AG04449 (cell line): Measurements from ENCODE around the gene CHRM4.
A peak's percentile ranks its signal among the peaks of the same experiment; 100 is the strongest.

Experiments used
- CTCF ChIA-PET: fragments of 350-600 bp; formaldehyde crosslinking; extraction: SDS; loops from one replicate; lab custom pipeline; 2021; ENCODE audit warnings: antibody characterized with exemption; lab: Yijun Ruan, JAX
- POLR2A ChIA-PET: fragments of 400-600, 350-600 bp; formaldehyde crosslinking; extraction: SDS; loops from one replicate; lab custom pipeline; 2020; ENCODE audit warnings: antibody characterized with exemption, inconsistent platforms; lab: Yijun Ruan, JAX
- DNase-seq: peaks from one replicate; pipeline ENCODE4 v3.0.0-alpha.2; 2010; ENCODE audit warnings: low read depth, low spot score
- H3K4me3 ChIP-seq: 2 replicates; pipeline ENCODE4 v1.5.1; 2011; ENCODE audit warnings: low read depth, mild to moderate bottlenecking, control low read depth, low read length
- TF ChIP-seq, protein P1 (sequence below): IDR thresholded peaks from one replicate; pipeline ENCODE4 v1.5.1; 2011; ENCODE audit warnings: mild to moderate bottlenecking, moderate library complexity, low read length, control low read depth, inconsistent platforms; ENCODE audit not compliant: insufficient read depth; ENCODE audit errors: missing control alignments

The CHRM4 gene

DNA sequence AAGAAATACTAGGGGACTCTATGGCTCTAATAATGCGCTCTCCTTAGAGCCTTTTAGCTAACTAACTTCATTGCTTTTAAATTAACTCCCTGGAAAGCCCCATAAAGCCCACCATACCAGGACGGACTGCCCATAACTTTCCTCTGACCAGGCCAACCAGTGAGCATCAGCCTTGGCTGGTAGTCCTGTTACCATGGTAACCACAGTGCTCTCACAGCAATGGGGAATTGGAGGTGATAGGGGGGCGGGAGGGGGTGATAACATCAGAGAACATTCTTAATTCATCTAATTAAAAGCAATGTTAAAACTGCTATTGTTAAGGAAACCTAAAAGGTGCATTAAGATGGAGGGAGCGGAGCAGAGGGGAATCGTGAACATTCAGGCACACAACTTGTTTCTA is 27.2 kb upstream of the CHRM4 start:
- ChIA-PET POLR2A (no interaction called here), CTCF (interaction anchor here (1.3 to 1.7 kb wide), 4 partner anchors 9 to 110 kb away, joined by 3 to 5 read pairs (median 3); no protein-coding TSS in a partner anchor)
- no peak for DNase-seq

GRCh38 chr11:46417711-46418110 is 26.1 kb upstream of the CHRM4 start:
- POLR2A ChIA-PET = no interaction called here
- CTCF ChIA-PET = interaction anchor here (1.5 kb wide), 1 partner anchor 28 kb away, joined by 3 read pairs; no protein-coding TSS in a partner anchor

More for the DNA sequence above, 27.2 kb upstream of the CHRM4 start:
- TF ChIP-seq, protein P1, sequence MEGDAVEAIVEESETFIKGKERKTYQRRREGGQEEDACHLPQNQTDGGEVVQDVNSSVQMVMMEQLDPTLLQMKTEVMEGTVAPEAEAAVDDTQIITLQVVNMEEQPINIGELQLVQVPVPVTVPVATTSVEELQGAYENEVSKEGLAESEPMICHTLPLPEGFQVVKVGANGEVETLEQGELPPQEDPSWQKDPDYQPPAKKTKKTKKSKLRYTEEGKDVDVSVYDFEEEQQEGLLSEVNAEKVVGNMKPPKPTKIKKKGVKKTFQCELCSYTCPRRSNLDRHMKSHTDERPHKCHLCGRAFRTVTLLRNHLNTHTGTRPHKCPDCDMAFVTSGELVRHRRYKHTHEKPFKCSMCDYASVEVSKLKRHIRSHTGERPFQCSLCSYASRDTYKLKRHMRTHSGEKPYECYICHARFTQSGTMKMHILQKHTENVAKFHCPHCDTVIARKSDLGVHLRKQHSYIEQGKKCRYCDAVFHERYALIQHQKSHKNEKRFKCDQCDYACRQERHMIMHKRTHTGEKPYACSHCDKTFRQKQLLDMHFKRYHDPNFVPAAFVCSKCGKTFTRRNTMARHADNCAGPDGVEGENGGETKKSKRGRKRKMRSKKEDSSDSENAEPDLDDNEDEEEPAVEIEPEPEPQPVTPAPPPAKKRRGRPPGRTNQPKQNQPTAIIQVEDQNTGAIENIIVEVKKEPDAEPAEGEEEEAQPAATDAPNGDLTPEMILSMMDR = no peak
- no peak overlapping the region for H3K4me3 ChIP-seq

GRCh38 chr11:46414879-46415278 is 23.3 kb upstream of the CHRM4 start:
- TF ChIP-seq, protein P1 = no peak
- H3K4me3 ChIP-seq = no peak overlapping the region
- POLR2A ChIA-PET = no interaction called here
- no peak for DNase-seq
- CTCF ChIA-PET = interaction anchor here (1.1 to 1.4 kb wide), 3 partner anchors 26 to 123 kb away, joined by 3 to 4 read pairs (median 4); no protein-coding TSS in a partner anchor

More at GRCh38 chr11:46417711-46418110, 26.1 kb upstream of the CHRM4 start:
- TF ChIP-seq, protein P1 = no peak
- H3K4me3 ChIP-seq = no peak overlapping the region
- no peak for DNase-seq

- no peak for DNase-seq
- CTCF ChIA-PET = interaction anchor here (1.1 to 1.6 kb wide), 3 partner anchors 22 to 123 kb away, joined by 4 read pairs; partner anchors contain the start of gene CHRM4
- POLR2A ChIA-PET = no interaction called here
- TF ChIP-seq, protein P1 = no peak
- H3K4me3 ChIP-seq = no peak overlapping the region
Observed at GRCh38 chr11:46414466-46414796, 22.9 kb upstream of the CHRM4 start.

- POLR2A ChIA-PET = no interaction called here
- TF ChIP-seq, protein P1 = no peak
- H3K4me3 ChIP-seq = no peak overlapping the region
- DNase-seq = no peak
- CTCF ChIA-PET = interaction anchor here (1.1 to 1.9 kb wide), 6 partner anchors 22 to 125 kb away, joined by 3 to 6 read pairs (median 4); partner anchors contain the start of gene CHRM4
Observed at GRCh38 chr11:46413760-46414465, 22.3 kb upstream of the CHRM4 start.

DNA sequence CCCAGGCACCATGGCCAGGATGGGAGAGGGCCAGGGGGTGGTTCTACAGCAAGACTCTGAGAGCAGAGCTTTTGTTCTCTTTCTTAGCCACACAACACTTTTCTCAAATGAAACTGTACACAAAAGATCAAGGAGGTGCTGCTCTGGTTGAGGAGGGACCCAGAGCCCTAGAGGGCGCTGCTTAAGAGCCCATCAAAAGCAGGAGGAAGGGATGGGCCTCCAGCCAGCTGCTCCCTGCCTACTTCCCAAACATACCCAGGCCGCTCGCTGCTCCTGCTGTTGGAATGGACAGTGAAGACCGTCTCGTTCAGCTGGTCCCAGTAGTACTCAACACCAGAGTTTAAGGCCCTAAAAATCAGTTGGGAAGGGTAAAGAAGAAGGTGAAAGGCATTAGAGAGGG is 18.4 kb upstream of the CHRM4 start:
- TF ChIP-seq, protein P1 = peak; percentile 10
- H3K4me3 ChIP-seq = no peak overlapping the region
- CTCF ChIA-PET = interaction anchor here (0.7 to 2.3 kb wide), 6 partner anchors 9 to 126 kb away, joined by 3 to 9 read pairs (median 4); partner anchors contain the start of gene CHRM4
- DNase-seq = no peak
- POLR2A ChIA-PET = no interaction called here
